Activated CD8-positive, alpha-beta memory T cell treated with anti-CD3 and anti-CD28 coated beads, Interleukin-2, amount 50 U/mL, for 4 hours (primary cell): Measurements from ENCODE around the gene GPR143.
A peak's percentile ranks its signal among the peaks of the same experiment; 100 is the strongest.

Source experiments
- DNase-seq: peaks from one replicate; pipeline ENCODE4 v3.0.0-alpha.2; 2020

The GPR143 gene

DNA sequence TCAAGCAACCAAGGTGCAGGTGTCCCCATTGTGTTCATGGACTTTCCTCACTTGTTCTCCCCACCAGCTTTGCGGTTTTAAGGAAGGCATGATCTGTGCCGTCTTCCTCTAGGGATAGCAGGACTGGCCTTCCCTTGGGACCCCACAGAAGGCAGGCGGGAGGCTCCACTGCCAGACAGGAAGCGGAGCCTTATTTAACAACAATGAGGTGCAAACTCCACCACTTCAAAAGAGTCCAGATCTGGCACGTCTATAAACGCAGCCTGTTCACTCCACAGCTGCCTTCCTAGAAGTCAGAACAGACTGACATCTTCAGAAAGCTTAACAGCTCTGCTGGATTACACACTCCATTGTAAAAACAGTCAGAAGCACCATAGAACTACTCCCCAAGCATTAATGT is 1.7 kb upstream of the GPR143 start:
- no peak for DNase-seq

DNA sequence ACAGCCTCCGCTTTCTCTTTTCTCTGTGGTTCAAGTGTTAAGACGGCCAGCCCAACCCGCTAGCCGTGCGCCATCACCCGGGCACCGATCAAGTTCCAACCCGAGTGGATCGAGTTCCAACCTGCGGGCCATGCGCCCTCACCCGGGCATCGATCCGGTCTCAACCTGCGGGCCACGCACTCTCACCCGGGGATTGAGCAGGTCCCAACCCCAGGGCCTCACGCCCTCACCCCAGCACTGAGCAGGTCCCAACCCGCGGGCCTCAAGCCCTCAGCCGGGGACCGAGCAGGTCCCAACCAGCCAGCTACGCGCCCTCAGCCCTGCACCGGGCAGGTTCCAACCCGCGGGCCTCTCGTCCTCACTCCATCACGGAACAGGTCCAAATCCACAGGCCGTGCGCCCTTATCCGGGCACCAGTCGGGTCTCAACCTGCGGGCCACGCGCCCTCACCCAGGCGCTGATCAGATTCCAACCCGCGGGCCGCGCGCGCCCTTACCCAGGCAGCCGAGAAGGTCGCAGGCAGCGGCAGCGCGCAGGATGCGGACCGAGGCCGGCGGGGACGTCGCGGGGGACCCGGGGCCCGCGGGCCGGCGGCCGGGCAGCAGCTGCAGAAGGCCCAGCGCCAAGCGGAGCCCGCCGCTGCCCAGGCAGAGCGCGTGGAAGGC is 443 bp downstream of the GPR143 start:
- DNase-seq, result no peak

- no peak for DNase-seq
Observed at GRCh38 chrX:9759337-9759736, 6.3 kb downstream of the GPR143 start.

DNA sequence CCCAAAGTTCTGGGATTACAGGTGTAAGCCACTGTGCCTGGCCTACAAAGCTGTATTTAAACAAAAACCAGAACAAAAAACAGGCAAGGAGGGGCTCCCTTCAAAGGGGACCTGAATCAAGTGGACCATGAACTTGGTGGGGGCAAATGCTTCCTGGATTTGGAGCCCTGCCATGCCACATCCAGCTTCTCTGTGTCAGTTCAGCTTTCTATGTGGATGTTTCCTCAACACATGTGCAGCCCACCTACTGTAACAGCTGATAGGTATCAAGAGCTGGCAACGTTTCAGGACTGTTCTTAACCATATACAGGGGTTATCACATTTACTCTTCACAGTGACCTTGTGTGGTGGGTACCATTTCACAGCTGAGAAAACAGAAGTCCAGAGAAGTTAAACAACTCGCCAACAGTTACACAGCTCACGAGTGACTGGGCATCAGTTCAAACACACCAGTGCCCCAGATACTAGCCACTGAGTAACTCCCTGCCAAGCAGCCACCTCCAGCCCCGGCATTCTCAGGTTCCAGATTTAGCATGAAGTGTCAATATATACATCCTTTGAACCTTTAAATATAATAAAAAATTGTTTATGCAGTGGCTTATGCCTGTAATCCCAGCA is 7.5 kb downstream of the GPR143 start:
- no peak for DNase-seq

DNA sequence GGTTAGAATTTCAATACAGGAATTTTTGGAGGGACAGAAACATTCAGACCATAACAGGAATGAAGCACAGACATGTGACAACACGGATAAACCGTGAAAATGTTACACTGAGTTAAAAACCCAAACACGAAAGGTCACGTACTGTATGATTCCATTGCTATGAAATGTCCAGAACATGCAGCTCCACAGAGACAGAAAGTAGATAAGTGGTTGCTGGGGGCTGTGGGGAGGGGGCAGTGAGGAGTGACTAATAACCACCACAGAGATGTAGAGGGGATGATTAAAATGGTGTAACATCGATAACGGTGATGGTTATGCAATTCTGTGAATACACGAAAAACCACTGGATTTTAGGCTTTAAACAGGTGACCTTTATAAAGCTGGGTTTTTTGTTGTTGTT is 8.3 kb downstream of the GPR143 start:
- no peak for DNase-seq

DNA sequence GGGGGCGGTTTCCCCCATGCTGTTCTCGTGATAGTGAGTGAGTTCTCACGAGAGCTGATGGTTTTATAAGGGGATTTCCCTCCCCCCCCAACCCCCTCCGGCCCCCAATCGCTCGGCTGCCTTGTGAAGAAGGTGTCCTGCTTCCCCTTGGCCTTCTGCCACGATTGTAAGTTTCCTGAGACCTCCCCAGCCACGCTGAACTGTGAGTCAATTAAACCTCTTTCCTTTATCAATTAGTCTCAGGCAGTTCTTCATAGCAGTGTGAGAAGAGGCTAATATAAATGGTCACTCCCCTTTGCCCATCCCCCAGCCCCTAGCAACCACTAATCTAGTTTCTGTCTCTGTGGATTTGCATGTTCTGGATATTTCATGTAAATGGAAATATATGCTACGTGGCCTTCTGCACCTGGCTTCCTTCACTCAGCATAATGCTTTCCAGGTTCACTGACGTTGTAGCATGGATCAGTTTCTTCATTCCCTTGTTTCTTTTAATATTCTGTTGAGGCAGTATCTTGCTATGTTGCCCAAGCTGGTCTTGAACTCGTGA is 16.4 kb downstream of the GPR143 start:
- DNase-seq, result no peak

GRCh38 chrX:9747644-9748043 is 18.0 kb downstream of the GPR143 start:
- DNase-seq, result no peak

DNA sequence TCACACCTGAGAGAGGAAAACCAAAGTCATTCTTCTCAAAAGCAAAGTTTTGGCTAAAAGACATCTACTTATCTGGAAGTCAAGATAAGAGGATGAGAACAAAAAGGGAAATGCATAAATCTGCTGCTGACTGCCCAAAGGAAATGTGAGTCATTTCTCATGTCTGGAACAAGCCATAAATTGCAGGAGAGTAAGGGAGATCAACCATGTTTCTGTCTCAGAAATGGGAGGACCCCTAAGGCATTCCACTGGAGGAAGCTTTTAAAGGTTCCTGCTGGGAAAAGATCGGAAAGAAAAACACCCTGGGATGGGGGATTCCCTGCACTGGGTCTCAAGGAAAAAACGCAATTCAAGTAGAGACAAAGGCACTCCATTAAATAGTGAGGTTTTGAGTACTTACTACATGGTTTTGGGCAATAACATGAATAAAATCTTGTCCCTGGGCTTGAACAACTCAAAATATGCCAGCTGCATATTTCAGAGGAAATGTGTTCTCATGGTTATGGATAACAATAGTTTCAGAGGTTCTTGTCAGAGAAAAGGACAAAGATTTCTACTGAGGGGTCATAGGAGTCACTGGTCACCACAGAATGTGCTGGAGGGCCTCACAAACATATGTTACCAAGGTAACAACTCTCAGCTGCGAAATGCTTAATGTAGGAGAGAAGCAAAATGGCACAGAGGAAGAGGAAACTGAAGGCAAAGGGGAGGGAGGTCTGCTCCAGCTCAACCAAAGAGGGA is 19.3 kb downstream of the GPR143 start:
- DNase-seq, result no peak

GRCh38 chrX:9745417-9746115 is 20.1 kb downstream of the GPR143 start:
- DNase-seq, result no peak

DNA sequence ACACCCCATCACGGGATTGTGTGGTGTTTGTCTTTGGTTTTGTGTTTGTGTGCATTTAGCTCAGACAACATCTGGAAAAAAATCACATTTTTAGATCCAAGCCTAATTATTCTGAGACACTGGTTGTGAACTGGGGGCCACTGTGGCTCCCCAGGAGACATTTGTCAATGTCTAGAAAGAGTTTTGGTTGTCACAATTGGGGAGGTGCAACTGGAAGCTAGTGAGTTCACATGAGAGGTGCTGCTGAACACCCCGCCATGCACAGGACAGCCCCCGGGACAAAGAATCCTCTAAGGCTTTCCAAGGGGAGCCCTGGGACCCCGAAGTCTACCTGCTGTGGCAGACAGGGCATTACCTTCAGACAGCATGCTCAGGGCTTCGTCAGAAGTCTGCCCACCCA is 26.5 kb downstream of the GPR143 start:
- DNase-seq, result no peak

DNA sequence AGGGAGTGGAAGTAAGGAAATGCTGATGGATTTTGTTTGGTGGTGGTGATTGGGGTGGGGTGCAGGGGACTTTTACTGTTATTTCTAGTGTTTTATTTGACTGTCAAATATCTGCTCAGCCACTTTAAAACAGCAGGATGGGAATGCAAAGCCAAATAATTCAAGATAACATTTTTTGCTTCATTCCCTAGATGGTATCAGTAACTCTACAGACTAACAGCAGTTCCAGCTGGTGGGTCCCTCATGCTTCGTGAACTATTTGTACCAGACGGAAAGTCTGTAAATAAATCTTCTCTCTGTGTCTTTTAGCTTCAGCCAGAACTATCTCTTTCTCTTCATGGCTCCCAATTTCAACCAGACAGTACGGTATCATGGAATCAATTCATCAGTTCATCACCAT is 27.5 kb downstream of the GPR143 start:
- DNase-seq, result no peak

DNA sequence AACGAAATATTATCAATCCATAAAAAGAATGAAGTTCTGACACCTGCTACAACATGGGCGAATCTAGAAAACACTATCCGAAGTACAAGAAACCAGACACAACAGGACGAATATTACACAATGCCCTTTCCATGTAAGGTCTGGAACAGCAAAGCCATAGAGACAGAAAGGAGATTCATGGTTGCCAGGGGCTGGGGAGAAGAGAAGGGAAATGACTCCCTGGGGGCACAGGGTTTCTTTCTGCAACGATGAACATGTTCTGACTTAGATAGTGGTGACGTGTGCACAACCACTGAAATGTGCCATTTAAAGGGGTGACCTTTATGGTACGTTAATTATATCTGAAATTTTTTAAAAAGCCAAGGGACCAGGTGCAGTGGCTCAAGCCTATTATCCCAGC is 28.3 kb downstream of the GPR143 start:
- no peak for DNase-seq

- no peak for DNase-seq
Observed at GRCh38 chrX:9730752-9731151, 34.9 kb downstream of the GPR143 start.

DNA sequence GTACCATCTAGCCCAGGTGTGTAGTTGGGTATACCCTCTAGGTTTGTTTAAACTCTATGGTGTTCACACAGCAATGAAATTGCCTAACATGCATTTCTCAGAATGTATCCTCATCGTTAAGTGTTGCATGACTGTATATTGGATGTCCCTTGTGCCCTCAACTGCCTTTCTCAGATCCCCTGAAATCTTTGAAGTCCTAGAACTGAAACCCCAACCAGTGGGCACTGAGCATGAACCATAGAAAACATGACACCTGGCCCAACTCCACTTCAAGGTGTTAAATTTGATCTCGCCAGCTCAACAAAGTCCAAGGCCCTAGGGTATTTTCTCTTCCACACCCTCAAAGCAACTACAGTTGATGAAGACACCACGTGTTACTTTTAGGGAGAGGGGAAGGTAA is 35.6 kb downstream of the GPR143 start:
- no peak for DNase-seq

DNA sequence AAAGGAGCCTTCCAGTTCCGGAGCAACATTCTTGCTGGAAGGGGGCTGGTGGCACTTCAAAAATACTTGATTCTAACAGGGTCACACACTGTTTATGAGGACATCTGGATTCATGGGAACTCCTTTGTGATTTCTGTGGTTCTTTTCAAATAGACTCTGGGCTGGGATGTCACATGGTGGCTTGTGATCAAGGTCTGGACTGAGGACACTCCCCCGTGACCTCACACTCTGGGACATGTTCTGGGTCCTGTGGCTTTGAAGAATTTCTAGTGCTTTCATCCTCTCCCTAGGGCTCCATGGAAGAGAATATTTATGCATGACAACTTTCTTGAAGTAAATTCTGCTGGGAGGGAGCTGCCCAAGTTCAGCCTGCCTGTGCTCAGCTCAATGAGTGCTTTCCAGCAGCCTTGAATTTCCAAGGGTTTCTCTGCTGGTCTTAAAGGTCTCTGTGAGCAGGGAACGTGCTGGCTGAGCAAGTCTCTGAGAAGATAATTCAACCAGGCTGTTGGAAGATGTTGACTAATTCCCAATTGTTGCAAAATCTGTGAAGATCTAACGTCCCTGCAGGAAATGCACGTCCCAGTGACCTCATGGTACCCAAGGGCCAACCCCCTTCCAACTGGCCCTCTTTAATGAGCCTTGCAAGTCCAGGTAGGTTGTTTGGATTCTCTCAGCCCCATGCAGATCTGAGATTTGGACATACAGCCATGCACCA is 36.3 kb downstream of the GPR143 start:
- DNase-seq, result no peak

DNA sequence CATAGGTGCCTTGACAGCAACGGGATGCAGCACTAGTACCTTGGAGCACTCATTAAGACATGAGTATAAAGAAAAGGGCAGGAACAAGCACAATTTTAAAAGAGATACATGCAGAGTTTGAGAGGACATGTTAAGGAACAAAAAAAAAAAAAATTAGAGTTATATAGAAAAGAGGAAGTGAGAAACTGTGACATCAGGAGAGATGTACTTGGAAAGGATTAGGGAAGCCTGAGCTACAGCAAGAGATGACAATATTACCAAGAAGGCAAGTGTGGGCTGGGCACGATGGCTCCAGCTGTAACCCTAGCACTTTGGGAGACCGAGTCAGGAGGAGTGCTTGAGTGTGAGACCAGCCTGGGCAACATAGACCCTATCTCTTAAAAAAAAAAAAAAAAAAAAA is 37.4 kb downstream of the GPR143 start:
- no peak for DNase-seq

DNA sequence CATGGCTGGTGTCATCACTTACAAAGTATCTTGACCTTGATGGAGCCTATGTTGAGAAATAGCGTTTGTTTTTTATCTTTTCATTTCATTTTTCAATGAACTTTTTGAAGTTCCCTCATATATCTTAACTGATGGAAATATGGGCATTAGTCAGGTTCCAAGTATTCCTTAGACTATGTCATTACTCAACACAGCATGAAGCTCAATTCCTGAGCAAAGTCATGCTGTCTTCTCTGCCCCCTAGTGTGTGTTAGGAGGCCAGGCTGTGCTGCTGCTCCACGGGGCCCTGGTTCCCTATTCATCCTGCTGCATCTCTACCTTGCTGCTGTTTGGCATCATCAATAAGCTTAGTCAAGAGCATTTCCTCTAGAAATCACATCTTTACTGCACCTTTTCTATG is 40.9 kb downstream of the GPR143 start:
- DNase-seq, result no peak

DNA sequence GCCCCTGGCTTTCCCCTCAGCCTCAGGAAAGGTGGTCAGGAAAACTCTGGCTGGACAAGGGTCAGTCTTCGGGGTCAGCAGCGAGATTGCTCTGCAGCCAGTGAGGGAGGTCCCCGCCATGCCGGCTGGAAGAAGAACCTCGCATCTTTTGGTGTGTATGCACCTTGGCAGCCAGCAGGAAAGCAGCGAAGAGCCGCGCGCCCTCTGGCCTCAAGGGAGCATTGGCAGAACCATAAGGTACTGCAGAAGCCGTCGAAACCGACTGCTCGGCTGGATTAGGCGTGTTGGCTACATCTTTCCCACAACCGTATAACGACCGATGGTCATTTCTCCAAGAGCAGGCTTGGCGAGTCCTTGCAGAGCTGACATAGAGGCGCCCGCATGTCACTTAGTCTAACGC is 48.3 kb downstream of the GPR143 start:
- DNase-seq, result no peak

DNA sequence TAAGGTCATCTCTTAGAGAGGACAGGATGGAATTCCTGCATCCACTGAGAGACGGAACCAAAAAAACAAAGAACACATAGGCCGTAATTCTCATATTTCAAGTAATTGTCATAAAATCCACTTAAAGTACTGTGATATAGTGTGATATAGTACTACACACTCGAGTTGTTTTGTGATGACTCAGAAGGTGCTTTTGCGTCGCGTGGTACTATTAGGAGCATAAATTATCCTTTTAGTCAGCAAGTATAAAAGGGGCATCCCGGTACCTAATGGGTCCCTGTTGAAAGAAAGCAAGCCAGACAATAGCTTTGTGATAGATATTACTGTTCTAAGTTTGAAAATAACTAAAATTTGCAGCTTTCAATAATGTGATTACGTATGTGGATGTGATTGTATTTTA is 55.3 kb downstream of the GPR143 start:
- DNase-seq, result no peak

- peak; percentile 82 for DNase-seq
Observed at GRCh38 chrX:9708923-9709553, 56.6 kb downstream of the GPR143 start.

GRCh38 chrX:9708086-9708485 is 57.6 kb downstream of the GPR143 start:
- no peak for DNase-seq

DNA sequence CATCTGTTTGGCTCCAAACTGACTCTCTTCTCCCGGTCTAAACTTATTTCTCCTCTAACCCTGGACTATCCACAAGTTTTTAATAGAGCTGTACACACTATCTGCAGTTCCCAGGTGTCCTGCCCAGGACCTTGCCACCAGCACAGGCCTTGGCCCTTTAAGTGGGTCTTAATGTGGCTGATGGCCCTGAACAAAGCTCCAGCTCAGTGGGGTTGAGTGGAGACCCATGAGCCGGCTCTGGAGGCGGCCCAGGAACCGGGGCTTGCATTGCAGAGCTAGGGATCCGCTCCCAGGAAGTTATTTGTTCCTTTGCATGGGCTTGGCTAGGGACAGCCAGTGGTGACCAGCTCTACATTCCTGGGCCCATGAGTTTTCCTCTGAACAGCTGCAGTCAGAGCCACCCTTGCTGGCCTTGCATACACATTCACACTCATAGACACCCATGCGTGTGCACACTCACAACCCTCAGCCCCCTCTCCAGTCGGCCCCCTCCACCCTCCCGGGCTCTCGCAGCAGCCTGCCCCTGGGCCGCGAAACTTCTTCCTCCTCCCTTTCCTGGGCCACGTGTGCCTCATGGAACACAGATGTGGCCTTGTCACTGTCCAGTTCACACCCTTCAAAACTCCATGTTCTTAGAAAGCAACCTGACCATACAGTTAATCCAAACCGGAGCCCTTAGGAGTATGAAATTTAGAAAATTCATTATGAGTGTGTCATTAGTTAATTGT is 58.2 kb downstream of the GPR143 start:
- DNase-seq, result no peak
